GM19240 (cell line): Measurements from ENCODE around the gene HAUS7.

Experiments used
- DNase-seq: peaks from one replicate; pipeline ENCODE4 v3.0.0; 2011; ENCODE audit warnings: low spot score; ENCODE audit not compliant: insufficient read length

HAUS7 gene

GRCh38 chrX:153470411-153471363, at the start of gene HAUS7:
Gene HAUS7 (minus strand): TSS chrX:153470576. CDS start chrX:153470557, 19 bp downstream.
- peak; percentile 94 for DNase-seq

- DNase-seq, result no peak
These were observed 49.4 kb upstream of the HAUS7 start for GRCh38 chrX:153519569-153520286.

- DNase-seq, result no peak
These were observed 47.8 kb upstream of the HAUS7 start for GRCh38 chrX:153517946-153518834.

DNA sequence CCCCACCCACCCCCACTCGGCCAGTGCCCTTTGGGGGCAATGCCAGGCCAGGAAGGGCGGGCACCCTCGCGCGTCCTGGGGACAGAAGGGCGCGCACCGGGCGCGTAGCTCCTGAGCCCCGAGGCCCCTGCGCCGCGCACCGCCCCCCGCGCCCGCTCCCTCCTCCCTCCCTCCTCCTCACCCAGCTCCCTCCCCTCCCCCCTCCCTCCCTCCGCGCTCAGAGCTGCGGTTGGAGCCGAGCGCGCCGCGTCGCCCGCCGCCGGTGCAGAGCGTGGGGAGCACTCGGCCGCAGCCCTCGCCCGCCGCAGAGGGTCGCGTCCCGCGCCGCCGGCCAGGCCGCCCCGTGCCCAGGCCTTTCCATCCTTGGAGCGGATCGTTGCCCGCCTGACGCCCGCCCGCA, 47.0 kb upstream of the HAUS7 start, which contains the start of gene ATP2B3:
Gene ATP2B3 (plus strand): TSS at position 220 of the 400 bp plus-strand sequence. CDS start 18,606 bp downstream, outside the sequence.
- no peak for DNase-seq

- DNase-seq, result no peak
These were observed 45.7 kb upstream of the HAUS7 start for GRCh38 chrX:153516073-153516472.

- DNase-seq, result no peak
These were observed 45.1 kb upstream of the HAUS7 start for GRCh38 chrX:153515435-153515834.

DNA sequence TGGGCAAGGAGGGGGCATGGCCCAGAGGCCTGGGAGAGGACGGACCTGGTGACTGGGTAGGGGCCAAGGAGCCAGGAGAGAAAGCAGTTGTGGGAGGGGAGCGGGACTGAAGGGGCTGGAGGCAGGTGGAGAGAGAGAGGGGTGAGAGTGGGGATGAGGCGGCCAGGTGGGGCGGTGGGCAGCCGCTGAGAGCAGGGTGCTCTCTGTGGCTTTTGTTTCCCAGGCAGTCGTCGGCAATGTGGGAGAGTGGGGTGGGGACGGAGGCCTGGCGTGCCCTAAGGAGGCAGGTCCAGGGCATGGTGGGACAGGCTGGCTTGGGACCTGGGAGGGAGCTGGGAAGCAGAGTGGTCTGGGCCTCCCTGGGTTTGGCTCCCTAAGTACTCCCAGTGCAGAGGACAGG, 43.9 kb upstream of the HAUS7 start:
- no peak for DNase-seq

DNA sequence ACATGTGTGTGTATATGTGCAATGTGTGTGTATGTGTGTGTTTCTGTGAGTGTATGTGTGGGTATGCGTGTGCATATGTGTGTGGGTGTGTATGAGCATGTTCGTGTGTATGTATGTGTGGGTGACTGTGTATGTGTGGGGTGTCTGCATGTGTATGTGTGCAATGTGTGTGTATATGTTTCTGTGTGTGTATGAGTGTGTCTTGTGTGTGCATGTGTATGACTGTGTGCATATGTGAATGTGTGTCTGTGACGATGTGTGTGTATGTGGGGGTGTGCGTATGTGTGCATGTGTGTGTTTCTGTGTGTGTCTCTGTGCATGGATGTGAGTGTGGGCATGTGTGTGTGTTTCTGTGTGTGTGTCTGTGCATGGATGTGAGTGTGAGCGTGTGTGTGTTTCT, 42.9 kb upstream of the HAUS7 start:
- DNase-seq, result no peak

DNA sequence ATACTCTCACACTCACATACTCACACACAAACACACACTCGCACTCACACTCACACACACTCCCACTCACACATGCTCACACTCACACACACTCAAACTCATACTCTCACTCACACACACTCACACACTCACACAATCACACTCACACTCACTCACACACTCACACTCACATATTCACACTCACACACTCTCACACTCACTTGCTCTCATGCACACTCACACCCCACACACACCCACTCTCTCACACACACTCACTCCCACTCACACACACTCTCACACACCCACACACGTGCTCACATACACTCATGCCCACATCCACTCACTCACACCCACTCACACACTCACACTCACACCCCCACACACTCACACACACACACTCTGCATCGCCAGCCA, 42.1 kb upstream of the HAUS7 start:
- DNase-seq, result no peak

GRCh38 chrX:153511784-153512500, 41.6 kb upstream of the HAUS7 start:
- no peak for DNase-seq

DNA sequence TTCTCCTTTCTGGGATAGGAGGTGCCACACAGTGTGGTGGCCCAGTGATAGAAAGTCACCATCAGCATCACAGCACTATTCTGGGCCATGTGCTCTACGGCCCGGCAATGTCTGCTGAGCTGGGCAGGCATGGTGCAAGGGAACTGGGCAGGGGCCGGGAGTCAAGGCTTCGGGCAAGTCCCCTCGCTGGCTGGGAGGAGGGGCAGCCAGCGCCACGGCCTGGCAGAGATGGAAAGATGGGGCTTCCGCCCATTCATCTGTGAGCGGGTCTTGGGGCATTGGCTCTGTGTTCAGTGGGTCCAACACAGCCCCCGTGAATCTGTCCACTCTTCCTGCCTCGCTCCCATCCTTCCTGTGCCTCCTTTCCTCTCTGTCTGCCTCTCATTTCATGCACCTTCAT, 40.0 kb upstream of the HAUS7 start:
- no peak for DNase-seq

GRCh38 chrX:153509592-153509991, 39.2 kb upstream of the HAUS7 start:
- no peak for DNase-seq

GRCh38 chrX:153507484-153508178, 37.3 kb upstream of the HAUS7 start:
- peak; percentile 96 for DNase-seq

DNA sequence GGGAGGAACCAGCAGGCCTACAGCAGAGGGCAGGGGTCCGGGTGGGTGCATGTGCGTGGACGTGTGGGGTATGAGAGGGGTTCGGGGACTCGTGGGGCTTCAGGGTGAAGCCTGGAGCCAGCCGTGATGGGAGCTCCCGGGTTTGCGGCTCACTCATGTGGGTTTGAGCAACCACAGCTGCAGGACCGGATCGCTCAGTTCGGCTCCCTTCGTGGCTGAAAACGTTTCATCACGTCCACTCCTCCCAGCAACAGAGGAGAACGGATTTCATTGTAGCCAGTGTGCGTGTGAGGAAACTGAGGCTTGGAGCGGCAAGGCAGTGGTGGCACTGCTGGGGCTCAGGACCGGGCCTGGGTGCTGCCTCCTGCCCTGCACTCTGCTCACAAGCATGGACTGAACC, 35.0 kb upstream of the HAUS7 start:
- no peak for DNase-seq

DNA sequence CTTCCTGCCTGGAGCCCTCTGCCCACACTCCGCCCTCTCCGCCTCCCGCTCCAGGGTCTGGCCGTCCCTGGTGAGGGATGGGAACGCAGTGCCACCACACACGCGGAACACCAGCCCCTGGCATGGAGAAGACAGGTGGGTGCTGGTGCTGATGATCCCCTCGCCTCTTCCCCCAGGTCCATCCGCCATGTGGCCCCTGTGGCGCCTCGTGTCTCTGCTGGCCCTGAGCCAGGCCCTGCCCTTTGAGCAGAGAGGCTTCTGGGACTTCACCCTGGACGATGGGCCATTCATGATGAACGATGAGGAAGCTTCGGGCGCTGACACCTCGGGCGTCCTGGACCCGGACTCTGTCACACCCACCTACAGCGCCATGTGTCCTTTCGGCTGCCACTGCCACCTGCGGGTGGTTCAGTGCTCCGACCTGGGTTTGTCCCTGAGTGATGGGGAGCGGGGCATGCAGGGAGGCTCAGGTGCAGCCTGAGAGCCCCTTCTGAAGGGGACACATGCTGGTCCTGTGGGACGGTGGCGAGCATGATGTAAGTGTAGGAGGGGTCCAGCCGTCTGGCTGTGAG, 34.2 kb upstream of the HAUS7 start:
- no peak for DNase-seq

DNA sequence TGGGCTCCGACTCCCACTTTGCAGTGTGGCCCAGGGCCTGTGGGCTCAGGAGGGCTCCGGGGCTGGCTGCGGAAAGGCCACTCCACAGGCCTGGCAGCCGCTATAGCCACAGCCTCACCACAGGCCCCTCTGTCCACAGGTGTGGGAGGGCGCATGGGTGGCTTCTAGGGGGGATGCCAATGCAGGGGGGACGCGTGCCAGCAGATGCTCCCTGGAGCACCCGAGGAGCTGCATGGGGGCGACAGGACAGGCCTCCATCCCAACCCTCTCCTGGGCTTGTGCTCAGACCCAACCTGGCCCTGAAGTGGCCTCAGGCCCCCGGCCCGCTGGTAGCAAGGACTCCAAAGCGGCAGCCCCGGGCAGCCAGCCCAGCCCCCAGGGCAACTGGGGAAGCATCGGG, 32.4 kb upstream of the HAUS7 start:
- no peak for DNase-seq

DNA sequence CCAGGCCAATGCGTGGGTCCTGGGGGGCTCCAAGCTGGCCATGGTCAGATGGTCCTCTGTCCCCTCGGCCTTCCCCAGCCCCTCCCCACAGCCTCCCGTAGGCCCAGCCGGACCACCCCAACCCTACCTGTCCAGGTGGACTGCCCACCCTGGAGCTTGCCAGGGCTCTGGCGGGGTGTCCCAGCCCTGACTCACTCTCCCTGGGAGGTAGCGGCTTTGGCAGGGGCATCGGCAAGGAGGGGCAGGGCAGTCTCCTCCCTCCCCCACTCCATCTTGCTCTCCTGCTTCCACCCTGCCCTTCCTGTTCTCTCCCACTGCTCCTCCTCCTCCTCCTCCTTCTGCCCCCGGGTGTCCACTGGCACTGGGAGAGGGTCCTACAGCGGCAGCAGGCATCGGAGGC, 31.8 kb upstream of the HAUS7 start:
- DNase-seq, result no peak

- no peak for DNase-seq
These were observed 31.2 kb upstream of the HAUS7 start for GRCh38 chrX:153501530-153501929.

DNA sequence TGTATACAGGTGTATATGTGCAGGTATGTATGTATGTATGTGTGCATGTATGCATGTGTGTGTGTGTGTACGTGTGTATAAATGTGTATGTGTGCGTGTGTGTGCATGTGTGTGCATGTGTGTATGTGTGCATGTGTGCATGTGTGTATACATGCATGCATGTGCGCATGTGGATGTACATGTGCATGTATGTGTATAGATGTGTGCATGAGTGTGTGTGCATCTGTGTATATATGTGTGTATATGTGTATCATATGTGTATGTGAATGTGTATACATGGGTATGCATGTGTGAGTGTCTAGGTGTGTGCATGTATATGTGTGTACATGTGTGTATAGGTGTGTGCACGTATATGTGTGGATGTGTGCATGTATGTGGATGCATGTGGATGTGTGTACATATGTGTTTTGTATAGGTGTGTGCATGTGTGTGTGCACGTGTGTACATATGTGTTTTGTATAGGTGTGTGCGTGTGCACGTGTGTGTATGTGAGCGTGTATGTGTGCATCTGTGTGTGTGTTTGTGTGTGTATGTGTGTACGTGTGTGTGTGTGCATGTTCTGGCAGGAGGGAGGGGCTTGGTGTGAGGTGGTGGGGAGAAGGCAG, 30.4 kb upstream of the HAUS7 start:
- DNase-seq, result no peak
